Measurements from ENCODE around the gene FADS2.
A peak's percentile ranks its signal among the peaks of the same experiment; 100 is the strongest.

Gene FADS2

DNA sequence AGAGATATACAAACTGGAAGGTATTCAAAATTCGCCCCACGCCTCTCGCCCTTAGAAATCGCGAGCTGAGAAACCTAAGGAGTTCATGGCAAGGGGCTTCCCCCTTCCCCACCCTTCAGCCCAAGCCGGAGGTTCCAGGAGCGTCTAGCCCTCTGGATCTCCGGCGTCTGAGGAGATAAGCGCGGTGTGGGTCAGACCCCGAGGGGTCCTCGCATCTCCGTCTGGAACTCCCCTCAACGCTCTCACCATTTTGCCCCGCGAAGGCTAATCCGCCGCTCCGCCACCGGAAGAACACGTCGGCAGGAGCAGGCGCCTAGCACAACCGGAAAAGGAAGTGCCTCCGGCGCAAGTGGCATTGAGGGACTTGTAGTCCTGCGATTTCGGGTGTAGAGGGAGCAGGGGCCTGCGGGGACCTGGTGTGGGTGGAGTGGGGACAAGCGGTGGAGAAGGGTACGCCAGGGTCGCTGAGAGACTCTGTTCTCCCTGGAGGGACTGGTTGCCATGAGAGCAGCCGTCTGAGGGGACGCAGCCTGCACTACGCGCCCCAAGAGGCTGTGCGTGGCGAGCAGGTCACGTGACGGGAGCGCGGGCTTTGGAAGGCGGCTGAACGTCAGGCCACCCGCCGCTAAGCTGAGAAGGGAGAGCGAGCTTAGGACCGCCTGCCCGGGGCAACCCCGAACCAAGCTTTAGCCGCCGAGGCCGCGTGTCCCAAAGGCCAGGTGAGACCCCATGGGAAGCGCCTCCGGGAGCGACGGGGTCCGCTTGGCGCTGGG lies 35.6 kb upstream of the FADS2 start, which contains the start of the genes FEN1 and TMEM258:
Gene FEN1, plus strand, starts transcription at position 602 of the 773 bp plus-strand sequence. CDS start 2,451 bp downstream, outside the sequence.
Gene TMEM258, minus strand, starts transcription at position 290 of the 773 bp plus-strand sequence. Its CDS starts 41 bp downstream, at position 249.
- peak; percentile 83 for DNase-seq (ENCODE audit: extremely low read depth, low read depth)
- TF ChIP-seq, protein P1, sequence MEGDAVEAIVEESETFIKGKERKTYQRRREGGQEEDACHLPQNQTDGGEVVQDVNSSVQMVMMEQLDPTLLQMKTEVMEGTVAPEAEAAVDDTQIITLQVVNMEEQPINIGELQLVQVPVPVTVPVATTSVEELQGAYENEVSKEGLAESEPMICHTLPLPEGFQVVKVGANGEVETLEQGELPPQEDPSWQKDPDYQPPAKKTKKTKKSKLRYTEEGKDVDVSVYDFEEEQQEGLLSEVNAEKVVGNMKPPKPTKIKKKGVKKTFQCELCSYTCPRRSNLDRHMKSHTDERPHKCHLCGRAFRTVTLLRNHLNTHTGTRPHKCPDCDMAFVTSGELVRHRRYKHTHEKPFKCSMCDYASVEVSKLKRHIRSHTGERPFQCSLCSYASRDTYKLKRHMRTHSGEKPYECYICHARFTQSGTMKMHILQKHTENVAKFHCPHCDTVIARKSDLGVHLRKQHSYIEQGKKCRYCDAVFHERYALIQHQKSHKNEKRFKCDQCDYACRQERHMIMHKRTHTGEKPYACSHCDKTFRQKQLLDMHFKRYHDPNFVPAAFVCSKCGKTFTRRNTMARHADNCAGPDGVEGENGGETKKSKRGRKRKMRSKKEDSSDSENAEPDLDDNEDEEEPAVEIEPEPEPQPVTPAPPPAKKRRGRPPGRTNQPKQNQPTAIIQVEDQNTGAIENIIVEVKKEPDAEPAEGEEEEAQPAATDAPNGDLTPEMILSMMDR (IDR thresholded peaks at IDR 0.05; ENCODE audit: low read depth, low read length), result no peak

DNA sequence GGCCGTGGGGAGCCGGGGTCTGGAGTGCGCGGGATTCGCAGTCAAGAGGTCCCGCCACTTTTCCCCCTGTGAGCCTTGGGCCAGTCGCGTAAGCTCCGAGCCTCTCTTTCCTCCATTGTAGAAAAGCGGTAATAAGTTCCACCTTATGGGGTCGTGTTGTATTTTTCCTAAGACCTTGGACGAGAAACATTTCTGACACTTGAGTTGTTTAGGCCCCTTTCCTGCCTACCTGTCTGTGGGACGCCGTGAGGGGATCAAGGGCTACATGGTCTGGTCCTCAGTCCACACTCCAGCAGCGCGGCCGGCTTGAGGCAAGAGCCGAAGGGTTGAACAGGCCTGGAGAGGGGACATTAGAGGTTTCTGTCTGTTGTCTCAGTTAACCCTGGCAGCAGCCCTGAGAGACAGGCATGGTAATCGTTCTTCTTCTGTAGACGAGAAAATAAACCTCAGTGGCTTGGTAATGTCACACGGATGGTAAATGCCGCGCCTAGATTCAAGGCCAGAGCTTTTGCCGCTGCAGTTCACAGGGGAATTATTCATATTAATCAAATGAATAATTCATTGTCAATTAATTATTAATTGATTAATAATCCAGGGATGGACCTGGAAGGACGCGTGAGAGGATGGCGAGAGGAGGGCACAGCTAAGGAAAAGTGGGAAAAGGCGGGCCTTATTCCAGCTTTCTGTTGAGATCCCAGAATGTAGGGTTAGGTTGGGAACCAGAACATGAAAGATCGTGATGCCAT lies 34.8 kb upstream of the FADS2 start:
- TF ChIP-seq, protein P1 (IDR thresholded peaks at IDR 0.05; ENCODE audit: low read depth, low read length), result no peak
- DNase-seq (ENCODE audit: extremely low read depth, low read depth), result no peak

DNA sequence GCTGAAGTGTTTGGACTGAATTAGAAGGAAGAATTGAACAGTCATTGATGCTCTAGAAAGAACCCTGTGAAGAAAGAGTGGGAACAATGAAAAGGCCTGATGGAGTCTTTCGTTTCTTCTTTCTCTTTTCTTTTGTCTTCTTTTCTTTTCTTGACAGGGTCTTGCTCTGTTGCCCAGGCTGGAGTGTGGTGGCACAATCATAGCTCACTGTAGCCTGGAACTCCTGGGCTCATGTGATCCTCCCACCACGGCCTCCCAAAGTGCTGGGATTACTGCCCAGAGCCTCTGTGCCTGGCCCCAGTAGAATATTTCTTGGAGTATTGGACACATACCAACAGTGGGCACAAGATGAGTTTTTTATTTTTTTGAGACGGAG lies 34.3 kb upstream of the FADS2 start:
- no peak for DNase-seq (ENCODE audit: extremely low read depth, low read depth)
- TF ChIP-seq, protein P1 (IDR thresholded peaks at IDR 0.05; ENCODE audit: low read depth, low read length), result no peak

DNA sequence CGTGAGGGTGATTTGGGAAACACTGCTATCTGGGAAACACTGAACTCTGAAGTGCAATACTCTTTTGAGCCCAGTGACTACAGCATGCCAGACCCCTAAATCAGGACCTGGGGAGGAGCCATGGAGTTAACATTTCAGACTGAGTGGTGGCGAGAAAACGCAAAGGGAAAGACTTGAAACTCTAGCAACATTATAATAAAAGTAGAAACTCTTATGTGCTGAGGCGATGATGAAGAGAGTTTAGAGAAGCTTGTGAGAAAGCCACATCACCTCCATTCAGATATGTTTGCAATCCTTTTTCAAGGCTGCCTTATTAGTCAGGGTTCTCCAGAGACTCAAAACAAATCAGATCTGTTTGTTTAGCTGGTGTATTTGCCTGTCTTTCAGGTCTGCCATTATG lies 33.5 kb upstream of the FADS2 start:
- TF ChIP-seq, protein P1 (IDR thresholded peaks at IDR 0.05; ENCODE audit: low read depth, low read length), result no peak
- DNase-seq (ENCODE audit: extremely low read depth, low read depth), result no peak

DNA sequence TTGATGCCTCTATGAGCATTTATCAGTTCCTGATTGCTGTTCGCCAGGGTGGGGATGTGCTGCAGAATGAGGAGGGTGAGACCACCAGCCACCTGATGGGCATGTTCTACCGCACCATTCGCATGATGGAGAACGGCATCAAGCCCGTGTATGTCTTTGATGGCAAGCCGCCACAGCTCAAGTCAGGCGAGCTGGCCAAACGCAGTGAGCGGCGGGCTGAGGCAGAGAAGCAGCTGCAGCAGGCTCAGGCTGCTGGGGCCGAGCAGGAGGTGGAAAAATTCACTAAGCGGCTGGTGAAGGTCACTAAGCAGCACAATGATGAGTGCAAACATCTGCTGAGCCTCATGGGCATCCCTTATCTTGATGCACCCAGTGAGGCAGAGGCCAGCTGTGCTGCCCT lies 32.6 kb upstream of the FADS2 start:
- DNase-seq (ENCODE audit: extremely low read depth, low read depth), result no peak
- TF ChIP-seq, protein P1 (IDR thresholded peaks at IDR 0.05; ENCODE audit: low read depth, low read length), result no peak

DNA sequence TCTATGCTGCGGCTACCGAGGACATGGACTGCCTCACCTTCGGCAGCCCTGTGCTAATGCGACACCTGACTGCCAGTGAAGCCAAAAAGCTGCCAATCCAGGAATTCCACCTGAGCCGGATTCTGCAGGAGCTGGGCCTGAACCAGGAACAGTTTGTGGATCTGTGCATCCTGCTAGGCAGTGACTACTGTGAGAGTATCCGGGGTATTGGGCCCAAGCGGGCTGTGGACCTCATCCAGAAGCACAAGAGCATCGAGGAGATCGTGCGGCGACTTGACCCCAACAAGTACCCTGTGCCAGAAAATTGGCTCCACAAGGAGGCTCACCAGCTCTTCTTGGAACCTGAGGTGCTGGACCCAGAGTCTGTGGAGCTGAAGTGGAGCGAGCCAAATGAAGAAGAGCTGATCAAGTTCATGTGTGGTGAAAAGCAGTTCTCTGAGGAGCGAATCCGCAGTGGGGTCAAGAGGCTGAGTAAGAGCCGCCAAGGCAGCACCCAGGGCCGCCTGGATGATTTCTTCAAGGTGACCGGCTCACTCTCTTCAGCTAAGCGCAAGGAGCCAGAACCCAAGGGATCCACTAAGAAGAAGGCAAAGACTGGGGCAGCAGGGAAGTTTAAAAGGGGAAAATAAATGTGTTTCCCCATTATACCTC lies 32.1 kb upstream of the FADS2 start:
- TF ChIP-seq, protein P1 (IDR thresholded peaks at IDR 0.05; ENCODE audit: low read depth, low read length), result no peak
- no peak for DNase-seq (ENCODE audit: extremely low read depth, low read depth)

All from AG09319 (cell line).